Measurements from ENCODE around the gene HSPA1A.
"Not testable (repeated sequence)": the region's sequence is repeated elsewhere in the genome, so short reads cannot be mapped to it uniquely, and the experiment has no call there.

Gene HSPA1A

GRCh38 chr6:31836474-31837368, 21.4 kb downstream of the HSPA1A start:
- no peak for DNase-seq (ENCODE audit: low spot score)

GRCh38 chr6:31837369-31838113, 22.2 kb downstream of the HSPA1A start:
- DNase-seq (ENCODE audit: low spot score): no peak

- not testable (repeated sequence) for DNase-seq (ENCODE audit: low spot score)
Measured at GRCh38 chr6:31838114-31838553, 22.8 kb downstream of the HSPA1A start.

GRCh38 chr6:31838968-31839367, 23.6 kb downstream of the HSPA1A start:
- DNase-seq (ENCODE audit: low spot score): no peak

GRCh38 chr6:31839779-31840126, 24.4 kb downstream of the HSPA1A start:
- not testable (repeated sequence) for DNase-seq (ENCODE audit: low spot score)

GRCh38 chr6:31842053-31842452, 26.7 kb downstream of the HSPA1A start:
- DNase-seq (ENCODE audit: low spot score): no peak

GRCh38 chr6:31844507-31844906, 29.2 kb downstream of the HSPA1A start:
- no peak for DNase-seq (ENCODE audit: low spot score)

- no peak for DNase-seq (ENCODE audit: low spot score)
Measured at GRCh38 chr6:31847276-31847978, 32.1 kb downstream of the HSPA1A start.

- DNase-seq (ENCODE audit: low spot score): no peak
Measured at GRCh38 chr6:31850765-31851484, 35.6 kb downstream of the HSPA1A start.

GRCh38 chr6:31851485-31851832, 36.1 kb downstream of the HSPA1A start:
- no peak for DNase-seq (ENCODE audit: low spot score)

- DNase-seq (ENCODE audit: low spot score): not testable (repeated sequence)
Measured at GRCh38 chr6:31851980-31852718, 36.8 kb downstream of the HSPA1A start.

GRCh38 chr6:31857774-31858173, 42.4 kb downstream of the HSPA1A start:
- not testable (repeated sequence) for DNase-seq (ENCODE audit: low spot score)

- no peak for DNase-seq (ENCODE audit: low spot score)
Measured at GRCh38 chr6:31858707-31859106, 43.4 kb downstream of the HSPA1A start.

- no peak for DNase-seq (ENCODE audit: low spot score)
Measured at GRCh38 chr6:31859923-31860322, 44.6 kb downstream of the HSPA1A start.

- no peak for DNase-seq (ENCODE audit: low spot score)
Measured at GRCh38 chr6:31860349-31860748, 45.0 kb downstream of the HSPA1A start.

GRCh38 chr6:31861150-31861549, 45.8 kb downstream of the HSPA1A start:
- DNase-seq (ENCODE audit: low spot score): no peak

GRCh38 chr6:31861919-31862343, 46.6 kb downstream of the HSPA1A start:
- no peak for DNase-seq (ENCODE audit: low spot score)

GRCh38 chr6:31862344-31863235, 47.2 kb downstream of the HSPA1A start, which contains the start of gene NEU1:
TSS of gene NEU1 (minus strand) at chr6:31862821. CDS start at chr6:31862776, 45 bp downstream.
- DNase-seq (ENCODE audit: low spot score): peak; percentile 100

GRCh38 chr6:31864123-31864562, 48.8 kb downstream of the HSPA1A start:
- DNase-seq (ENCODE audit: low spot score): not testable (repeated sequence)

GRCh38 chr6:31864818-31865204, 49.5 kb downstream of the HSPA1A start:
- no peak for DNase-seq (ENCODE audit: low spot score)
